Endodermal cell (in vitro differentiated cells): ENCODE results near the gene UBQLN3. TPM values are rescaled to one million over a fixed set of nuclear protein-coding genes. Genes with fewer than 3 reads are reported as not detected.

Experiments
- DNase-seq: peaks from one replicate; pipeline ENCODE4 v3.0.0-alpha.2; 2017
- H3K27ac ChIP-seq: 2 replicates; pipeline ENCODE4 v1.5.1; 2013; ENCODE audit warnings: mild to moderate bottlenecking, low read depth, low read length, moderate library complexity
- H3K27me3 ChIP-seq: 2 replicates; pipeline ENCODE4 v1.6.1; 2013; ENCODE audit warnings: mild to moderate bottlenecking, low read length, moderate library complexity; ENCODE audit not compliant: insufficient read depth, control insufficient read depth, poor library complexity, severe bottlenecking
- H3K36me3 ChIP-seq: 2 replicates; pipeline ENCODE4 v1.7.0; 2013; ENCODE audit warnings: mild to moderate bottlenecking, low read length, moderate library complexity; ENCODE audit not compliant: control insufficient read depth, insufficient read depth
- H3K4me1 ChIP-seq: one replicate; pipeline ENCODE4 v1.7.0; 2013; ENCODE audit warnings: low read length; ENCODE audit not compliant: control insufficient read depth, insufficient read depth
- H3K4me3 ChIP-seq: 2 replicates; pipeline ENCODE4 v1.5.1; 2013; ENCODE audit warnings: mild to moderate bottlenecking, low read length, moderate library complexity
- H3K9ac ChIP-seq: 2 replicates; pipeline ENCODE4 v1.6.1; 2013; ENCODE audit warnings: mild to moderate bottlenecking, low read length, moderate library complexity; ENCODE audit not compliant: poor library complexity, severe bottlenecking; ENCODE audit errors: extremely low read depth
- H3K9me3 ChIP-seq: 2 replicates; pipeline ENCODE4 v1.6.1; 2013; ENCODE audit warnings: mild to moderate bottlenecking, low read length, moderate library complexity; ENCODE audit not compliant: control insufficient read depth
- H3K27ac Mint-ChIP-seq: 2 replicates; pipeline ENCODE4 v1.8.0; 2020; ENCODE audit warnings: mixed read lengths
- H3K27me3 Mint-ChIP-seq: 2 replicates; pipeline ENCODE4 v1.8.0; 2021; ENCODE audit warnings: mild to moderate bottlenecking, mixed read lengths; ENCODE audit not compliant: insufficient read depth
- H3K36me3 Mint-ChIP-seq: 2 replicates; pipeline ENCODE4 v1.8.0; 2020; ENCODE audit warnings: low read depth, mixed read lengths
- H3K4me1 Mint-ChIP-seq: 2 replicates; pipeline ENCODE4 v1.8.0; 2020; ENCODE audit warnings: mixed read lengths
- H3K4me3 Mint-ChIP-seq: 2 replicates; pipeline ENCODE4 v1.8.0; 2020; ENCODE audit warnings: mild to moderate bottlenecking, moderate library complexity, mixed read lengths
- H3K9me3 Mint-ChIP-seq: 2 replicates; pipeline ENCODE4 v1.8.0; 2020; ENCODE audit warnings: mild to moderate bottlenecking, mixed read lengths
- WGBS, 2 experiments: methylation state at CpG; one replicate each; pipeline versions ENCODE4 v1.1.5 to v1.1.7; 2013; ENCODE audit warnings: missing lambda C conversion rate in 2 of 2, mixed read lengths in 1 of 2; ENCODE audit not compliant: insufficient coverage in 1 of 2, insufficient read length in 1 of 2; 5-methylcytosine and 5-hydroxymethylcytosine counted together
- total RNA-seq, 2 donors: library from RNA; stranded (reverse); fragmentation: NEBNext Ultra II Directional in 1 of 2; extraction: Animal tissue kit (Norgen Biotek cat#: 25700) in 1 of 2; gene quantifications; 2 replicates in 1 of 2; 3 replicates in 1 of 2; pipeline ENCODE4 v1.2.1, GENCODE V29; 2021
- TF ChIP-seq, protein P1 (sequence below): fragments of 200-600 bp; sonication (generic); conservative IDR thresholded peaks from 2 replicates; pipeline ENCODE4 v1.5.0; 2021; ENCODE audit warnings: antibody characterized with exemption, mild to moderate bottlenecking

The UBQLN3 gene
- total RNA-seq, 2 donors from 2014 or later: 0.24 TPM; not detected in 1

GRCh38 chr11:5486003-5486402 is 23.8 kb downstream of the UBQLN3 start:
- Histone ChIP-seq H3K27ac (no peak overlapping the region), H3K27me3 (no peaks in the 10 kb centered on the region), H3K4me1 (no peaks in the 10 kb centered on the region), H3K36me3 (no peaks in the 10 kb centered on the region), H3K9me3 (no peaks in the 10 kb centered on the region), H3K4me3 (no peak overlapping the region), H3K9ac (no peak overlapping the region)
- TF ChIP-seq, protein P1, sequence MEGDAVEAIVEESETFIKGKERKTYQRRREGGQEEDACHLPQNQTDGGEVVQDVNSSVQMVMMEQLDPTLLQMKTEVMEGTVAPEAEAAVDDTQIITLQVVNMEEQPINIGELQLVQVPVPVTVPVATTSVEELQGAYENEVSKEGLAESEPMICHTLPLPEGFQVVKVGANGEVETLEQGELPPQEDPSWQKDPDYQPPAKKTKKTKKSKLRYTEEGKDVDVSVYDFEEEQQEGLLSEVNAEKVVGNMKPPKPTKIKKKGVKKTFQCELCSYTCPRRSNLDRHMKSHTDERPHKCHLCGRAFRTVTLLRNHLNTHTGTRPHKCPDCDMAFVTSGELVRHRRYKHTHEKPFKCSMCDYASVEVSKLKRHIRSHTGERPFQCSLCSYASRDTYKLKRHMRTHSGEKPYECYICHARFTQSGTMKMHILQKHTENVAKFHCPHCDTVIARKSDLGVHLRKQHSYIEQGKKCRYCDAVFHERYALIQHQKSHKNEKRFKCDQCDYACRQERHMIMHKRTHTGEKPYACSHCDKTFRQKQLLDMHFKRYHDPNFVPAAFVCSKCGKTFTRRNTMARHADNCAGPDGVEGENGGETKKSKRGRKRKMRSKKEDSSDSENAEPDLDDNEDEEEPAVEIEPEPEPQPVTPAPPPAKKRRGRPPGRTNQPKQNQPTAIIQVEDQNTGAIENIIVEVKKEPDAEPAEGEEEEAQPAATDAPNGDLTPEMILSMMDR: no peak
- 83 to 91% methylated on average over 1 to 3 of the region's 3 CpGs for WGBS, 2 experiments
- Mint-ChIP-seq H3K27me3 (no peaks in the 10 kb centered on the region), H3K4me3 (no peak overlapping the region), H3K9me3 (no peaks in the 10 kb centered on the region), H3K36me3 (no peaks in the 10 kb centered on the region), H3K4me1 (no peaks in the 10 kb centered on the region), H3K27ac (no peak overlapping the region)
- no peak for DNase-seq

GRCh38 chr11:5476186-5476819 is 33.5 kb downstream of the UBQLN3 start:
- Histone ChIP-seq H3K4me3 (no peak overlapping the region), H3K9ac (no peak overlapping the region), H3K4me1 (no peaks in the 10 kb centered on the region), H3K36me3 (no peaks in the 10 kb centered on the region), H3K27ac (no peak overlapping the region), H3K27me3 (no peaks in the 10 kb centered on the region), H3K9me3 (peaks cover 5% of the 10 kb centered on the region)
- Mint-ChIP-seq H3K27me3 (no peaks in the 10 kb centered on the region), H3K36me3 (no peaks in the 10 kb centered on the region), H3K9me3 (peaks cover 14% of the 10 kb centered on the region), H3K4me3 (no peak overlapping the region), H3K4me1 (no peaks in the 10 kb centered on the region), H3K27ac (no peak overlapping the region)
- TF ChIP-seq, protein P1: peak; percentile 94
- peak; percentile 79 for DNase-seq
- 86 to 95% methylated on average over 1 of the region's 2 CpGs for WGBS, 2 experiments

GRCh38 chr11:5473921-5474320 is 35.8 kb downstream of the UBQLN3 start:
- H3K9me3 ChIP-seq: peaks cover 5% of the 10 kb centered on the region
- TF ChIP-seq, protein P1: no peak
- no peak overlapping the region for H3K9ac ChIP-seq
- Mint-ChIP-seq H3K27ac (no peak overlapping the region), H3K36me3 (no peaks in the 10 kb centered on the region), H3K4me3 (no peak overlapping the region), H3K4me1 (no peaks in the 10 kb centered on the region), H3K27me3 (no peaks in the 10 kb centered on the region), H3K9me3 (peaks cover 12% of the 10 kb centered on the region)
- H3K4me1 ChIP-seq: no peaks in the 10 kb centered on the region
- no peaks in the 10 kb centered on the region for H3K36me3 ChIP-seq
- no peak for DNase-seq
- no peaks in the 10 kb centered on the region for H3K27me3 ChIP-seq
- no peak overlapping the region for H3K27ac ChIP-seq
- no peak overlapping the region for H3K4me3 ChIP-seq
